ENCODE measurements around the gene PBX3. TPM values are rescaled to one million over a fixed set of nuclear protein-coding genes. Genes with fewer than 3 reads are reported as not detected.

The PBX3 gene
- total RNA-seq, 1 experiment from 2014 or later, result 46.0 TPM

GRCh38 chr9:125959315-125959714, 212.1 kb downstream of the PBX3 start:
- TF ChIP-seq CTCF (conservative IDR thresholded peaks at IDR 0.05), result no peak
- Histone ChIP-seq H2AK5ac (ENCODE audit: insufficient read length, low read length) (no peak overlapping the region), H3K4ac (ENCODE audit: low read depth, low read length) (no peak overlapping the region), H3K79me2 (ENCODE audit: insufficient read depth, low read length) (no peaks in the 10 kb centered on the region), H4K5ac (ENCODE audit: insufficient read length, low read depth, low read length) (no peak overlapping the region), H4K20me1 (ENCODE audit: control insufficient read depth, insufficient read depth, insufficient read length) (no peaks in the 10 kb centered on the region), H3K27ac (ENCODE audit: insufficient read length, low read depth, low read length) (no peak overlapping the region), H3K14ac (ENCODE audit: insufficient read depth, low read length) (no peak overlapping the region), H2BK20ac (ENCODE audit: low read depth, low read length, poor library complexity, severe bottlenecking) (no peak overlapping the region), H2AFZ (ENCODE audit: low read length) (no peak overlapping the region), H3K27me3 (ENCODE audit: insufficient read depth, low read length) (no peaks in the 10 kb centered on the region), H3K56ac (ENCODE audit: insufficient read length, low read depth, low read length) (no peak overlapping the region), H3K23ac (ENCODE audit: insufficient read length, low read depth, low read length) (no peak overlapping the region), H2BK12ac (ENCODE audit: insufficient read length, low read depth, low read length) (no peak overlapping the region), H3K4me2 (ENCODE audit: insufficient read depth, insufficient read length, low read length) (no peak overlapping the region), H2BK5ac (ENCODE audit: insufficient read length, low read length) (no peak overlapping the region), H3K18ac (ENCODE audit: insufficient read length, low read depth, low read length) (no peak overlapping the region), H3K4me1 (ENCODE audit: insufficient read depth, low read length) (no peaks in the 10 kb centered on the region; the same call in 1 of the 2 replicates), H3T11ph (ENCODE audit: low read length) (no peak overlapping the region), H3K23me2 (ENCODE audit: insufficient read length, low read depth, low read length, poor library complexity, severe bottlenecking) (no peaks in the 10 kb centered on the region), H3K79me1 (ENCODE audit: insufficient read depth, low read depth, low read length, poor library complexity, severe bottlenecking) (no peaks in the 10 kb centered on the region), H3K9me3 (ENCODE audit: control insufficient read depth, low read depth, low read length) (no peaks in the 10 kb centered on the region), H2BK120ac (ENCODE audit: low read depth, low read length, poor library complexity, severe bottlenecking) (no peak overlapping the region), H2BK15ac (ENCODE audit: low read depth, low read length) (no peak overlapping the region), H3K9ac (ENCODE audit: extremely low read depth, insufficient read length, low read length) (no peak overlapping the region), H4K8ac (replicated peaks; ENCODE audit: insufficient read length, low read depth, low read length) (no peak overlapping the region), H4K91ac (ENCODE audit: insufficient read length, low read depth, low read length) (no peak overlapping the region)
- peaks cover 44 to 49% of the 10 kb centered on the region in 2 experiments for H3K4me1 Mint-ChIP-seq
- H3K27ac Mint-ChIP-seq, result no peak overlapping the region
- no peak for DNase-seq
- H3K4me3 Mint-ChIP-seq, result no peak overlapping the region
- no peaks in the 10 kb centered on the region for H3K27me3 Mint-ChIP-seq (ENCODE audit: low read depth)
- no CpG with 5 or more reads among the region's 3 CpGs for WGBS (ENCODE audit: extremely low coverage, insufficient read length, low lambda C conversion rate)
- H3K36me3 Mint-ChIP-seq (ENCODE audit: insufficient read depth in 1 of 3, low read depth in 3 of 3), result peaks cover 6 to 46% (median 42%) of the 10 kb centered on the region in 3 experiments; a peak in 6 of 7 replicates
- no peaks in the 10 kb centered on the region for H3K9me3 Mint-ChIP-seq
